Measurements from ENCODE around the gene GUK1.

- TF ChIP-seq, protein P1, sequence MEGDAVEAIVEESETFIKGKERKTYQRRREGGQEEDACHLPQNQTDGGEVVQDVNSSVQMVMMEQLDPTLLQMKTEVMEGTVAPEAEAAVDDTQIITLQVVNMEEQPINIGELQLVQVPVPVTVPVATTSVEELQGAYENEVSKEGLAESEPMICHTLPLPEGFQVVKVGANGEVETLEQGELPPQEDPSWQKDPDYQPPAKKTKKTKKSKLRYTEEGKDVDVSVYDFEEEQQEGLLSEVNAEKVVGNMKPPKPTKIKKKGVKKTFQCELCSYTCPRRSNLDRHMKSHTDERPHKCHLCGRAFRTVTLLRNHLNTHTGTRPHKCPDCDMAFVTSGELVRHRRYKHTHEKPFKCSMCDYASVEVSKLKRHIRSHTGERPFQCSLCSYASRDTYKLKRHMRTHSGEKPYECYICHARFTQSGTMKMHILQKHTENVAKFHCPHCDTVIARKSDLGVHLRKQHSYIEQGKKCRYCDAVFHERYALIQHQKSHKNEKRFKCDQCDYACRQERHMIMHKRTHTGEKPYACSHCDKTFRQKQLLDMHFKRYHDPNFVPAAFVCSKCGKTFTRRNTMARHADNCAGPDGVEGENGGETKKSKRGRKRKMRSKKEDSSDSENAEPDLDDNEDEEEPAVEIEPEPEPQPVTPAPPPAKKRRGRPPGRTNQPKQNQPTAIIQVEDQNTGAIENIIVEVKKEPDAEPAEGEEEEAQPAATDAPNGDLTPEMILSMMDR (IDR thresholded peaks at IDR 0.05; ENCODE audit: low read depth, low read length): no peak
- no peak for TF ChIP-seq POLR2A (IDR thresholded peaks at IDR 0.05; ENCODE audit: extremely low read depth, insufficient read length)
- TF ChIP-seq MYC (IDR thresholded peaks at IDR 0.05; ENCODE audit: low read depth, low read length): no peak
- TF ChIP-seq, protein P2, sequence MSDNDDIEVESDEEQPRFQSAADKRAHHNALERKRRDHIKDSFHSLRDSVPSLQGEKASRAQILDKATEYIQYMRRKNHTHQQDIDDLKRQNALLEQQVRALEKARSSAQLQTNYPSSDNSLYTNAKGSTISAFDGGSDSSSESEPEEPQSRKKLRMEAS (IDR thresholded peaks at IDR 0.05; ENCODE audit: low read depth, low read length): no peak
Measured at GRCh38 chr1:228190778-228191177, 50.7 kb downstream of the GUK1 start.
